ENCODE results near the gene SLC37A1.

The SLC37A1 gene

GRCh38 chr21:42545317-42545716, 31.7 kb downstream of the SLC37A1 start:
- no peak for TF ChIP-seq CTCF (IDR thresholded peaks at IDR 0.05)
- H3K36me3 Mint-ChIP-seq (ENCODE audit: low read depth), result peaks cover 7% of the 10 kb centered on the region
- H3K9me3 Mint-ChIP-seq, result no peaks in the 10 kb centered on the region
- H3K27me3 Mint-ChIP-seq (ENCODE audit: low read depth, poor library complexity), result peaks cover 13% of the 10 kb centered on the region
- peaks cover 20% of the 10 kb centered on the region for H3K4me1 Mint-ChIP-seq
- no peak for DNase-seq
- no peak overlapping the region for H3K4me3 Mint-ChIP-seq
- H3K27ac Mint-ChIP-seq, result peak overlapping the region; percentile 58

GRCh38 chr21:42545745-42546144, 32.1 kb downstream of the SLC37A1 start:
- no peak overlapping the region for H3K4me3 Mint-ChIP-seq
- H3K36me3 Mint-ChIP-seq (ENCODE audit: low read depth), result peaks cover 9% of the 10 kb centered on the region
- H3K9me3 Mint-ChIP-seq, result peaks cover 1% of the 10 kb centered on the region
- H3K27ac Mint-ChIP-seq, result no peak overlapping the region
- peaks cover 16% of the 10 kb centered on the region for H3K4me1 Mint-ChIP-seq
- no peak for DNase-seq
- TF ChIP-seq CTCF (IDR thresholded peaks at IDR 0.05), result no peak
- peaks cover 12% of the 10 kb centered on the region for H3K27me3 Mint-ChIP-seq (ENCODE audit: low read depth, poor library complexity)

- no peak overlapping the region for H3K27ac Mint-ChIP-seq
- peaks cover 12% of the 10 kb centered on the region for H3K27me3 Mint-ChIP-seq (ENCODE audit: low read depth, poor library complexity)
- peaks cover 16% of the 10 kb centered on the region for H3K36me3 Mint-ChIP-seq (ENCODE audit: low read depth)
- no peak for TF ChIP-seq CTCF (IDR thresholded peaks at IDR 0.05)
- no peak overlapping the region for H3K4me3 Mint-ChIP-seq
- H3K9me3 Mint-ChIP-seq, result peaks cover 8% of the 10 kb centered on the region
- peaks cover 16% of the 10 kb centered on the region for H3K4me1 Mint-ChIP-seq
- no peak for DNase-seq
Measured at GRCh38 chr21:42546433-42546832, 32.8 kb downstream of the SLC37A1 start.

GRCh38 chr21:42547001-42547905, 33.6 kb downstream of the SLC37A1 start:
- Mint-ChIP-seq H3K9me3 (peaks cover 14% of the 10 kb centered on the region), H3K4me1 (peaks cover 16% of the 10 kb centered on the region), H3K4me3 (no peak overlapping the region), H3K36me3 (ENCODE audit: low read depth) (peaks cover 16% of the 10 kb centered on the region), H3K27me3 (ENCODE audit: low read depth, poor library complexity) (peaks cover 12% of the 10 kb centered on the region), H3K27ac (no peak overlapping the region)
- no peak for TF ChIP-seq CTCF (IDR thresholded peaks at IDR 0.05)
- no peak for DNase-seq

- no peak for DNase-seq
- TF ChIP-seq CTCF (IDR thresholded peaks at IDR 0.05), result no peak
- Mint-ChIP-seq H3K4me3 (no peak overlapping the region), H3K9me3 (peaks cover 14% of the 10 kb centered on the region), H3K27ac (no peak overlapping the region), H3K4me1 (peaks cover 16% of the 10 kb centered on the region), H3K27me3 (ENCODE audit: low read depth, poor library complexity) (peaks cover 12% of the 10 kb centered on the region), H3K36me3 (ENCODE audit: low read depth) (peaks cover 16% of the 10 kb centered on the region)
Measured at GRCh38 chr21:42547906-42548365, 34.3 kb downstream of the SLC37A1 start.
